ENCODE results near the gene CHAD.

- TF ChIP-seq GATA3 (IDR thresholded peaks at IDR 0.05; ENCODE audit: low read depth, low read length), result no peak
- no peak for TF ChIP-seq GATA2 (IDR thresholded peaks at IDR 0.05; ENCODE audit: low read depth, low read length)
These were observed 31.3 kb downstream of the CHAD start for GRCh38 chr17:50437409-50437808.

Data from SH-SY5Y (cell line).